Pulmonary artery endothelial cell (primary cell): ENCODE data around the gene SLC35E2B. TPM values are rescaled to one million over a fixed set of nuclear protein-coding genes. Genes with fewer than 3 reads are reported as not detected.

Experiments
- DNase-seq: peaks from one replicate; pipeline ENCODE4 v3.0.0-alpha.2; 2011; ENCODE audit warnings: low read depth, low spot score
- total RNA-seq: library from RNA; depleted of rRNA; stranded (reverse); fragments of >200 nt; gene quantifications from 2 replicates; pipeline ENCODE4 v1.2.3, GENCODE V29; 2014

Gene SLC35E2B
- total RNA-seq, 1 donor from 2014 or later, result 20.6 TPM

DNA sequence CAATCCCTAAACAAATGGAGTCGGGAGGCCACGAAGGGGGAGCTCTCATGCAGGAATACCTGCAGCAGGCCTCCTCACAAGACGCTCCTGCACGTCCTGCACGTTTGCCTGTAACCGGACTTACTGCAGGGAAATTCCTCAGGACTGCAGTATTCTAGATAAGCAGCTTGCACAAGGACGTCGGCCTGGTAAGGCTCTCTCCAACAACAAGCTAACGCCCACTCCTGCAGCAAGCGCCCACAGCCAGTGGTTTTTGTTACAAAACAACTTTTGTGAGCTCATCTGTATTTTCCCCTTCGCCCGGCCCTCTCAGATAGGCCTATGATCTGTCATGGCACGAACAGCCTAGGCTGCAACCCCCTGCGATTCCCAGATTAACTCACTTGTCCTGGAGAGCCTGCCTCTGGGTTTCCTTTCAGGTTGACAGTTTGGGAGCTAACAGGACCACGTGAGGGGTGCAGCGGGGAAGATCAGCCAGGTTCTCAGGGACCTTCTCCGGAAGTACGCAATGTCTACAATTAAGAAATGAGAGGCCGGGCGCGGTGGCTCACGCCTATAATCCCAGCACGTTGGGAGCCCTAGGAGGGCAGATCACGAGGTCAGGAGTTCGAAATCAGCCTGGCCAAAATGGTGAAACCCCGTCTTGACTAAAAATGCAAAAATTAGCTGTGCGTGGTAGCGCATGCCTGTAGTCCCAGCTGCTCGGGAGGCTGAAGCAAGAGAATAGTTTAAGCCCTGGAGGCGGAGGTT lies 78.2 kb downstream of the SLC35E2B start:
- DNase-seq, result no peak

DNA sequence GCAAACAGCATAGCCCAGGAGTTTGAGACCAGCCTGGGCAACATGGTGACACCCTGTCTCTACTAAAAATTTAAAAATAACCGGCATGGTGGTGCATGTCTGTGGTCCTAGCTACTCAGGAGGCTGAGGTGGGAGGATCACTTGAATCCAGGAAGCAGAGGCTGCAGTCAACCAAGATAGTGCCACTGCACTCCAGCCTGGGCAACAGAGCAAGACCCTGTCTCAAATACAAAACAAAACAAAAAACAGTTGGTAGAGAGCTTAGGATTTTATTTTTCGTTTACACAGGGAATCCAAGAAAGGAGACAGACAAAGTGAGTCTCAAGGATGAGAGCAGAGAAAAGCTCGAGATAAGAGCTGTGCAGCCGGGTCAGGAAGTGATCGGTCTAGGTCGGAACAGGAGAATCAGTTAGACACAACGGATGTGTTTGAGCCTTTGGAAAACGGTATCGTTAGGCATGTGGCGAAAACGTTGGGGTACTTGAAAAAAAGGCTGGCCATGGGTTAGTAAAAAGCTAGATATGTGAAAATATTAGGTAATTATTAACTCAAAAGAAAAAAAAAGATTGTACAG lies 79.0 kb downstream of the SLC35E2B start:
- DNase-seq, result no peak

DNA sequence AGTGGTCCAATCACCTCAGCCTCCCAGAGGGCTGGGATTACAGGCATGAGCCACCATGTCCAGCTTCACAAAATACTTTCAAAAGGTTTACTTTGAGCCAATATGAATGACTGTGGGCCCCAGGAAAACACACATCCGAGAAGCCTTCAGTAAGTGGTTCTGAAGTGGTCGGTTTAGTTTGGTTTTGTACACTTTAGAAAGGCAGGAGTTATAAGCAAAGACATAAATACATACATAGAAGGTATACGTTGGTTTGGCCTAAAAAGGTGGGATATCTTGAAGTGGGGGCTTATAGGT lies 80.5 kb downstream of the SLC35E2B start:
- no peak for DNase-seq

DNA sequence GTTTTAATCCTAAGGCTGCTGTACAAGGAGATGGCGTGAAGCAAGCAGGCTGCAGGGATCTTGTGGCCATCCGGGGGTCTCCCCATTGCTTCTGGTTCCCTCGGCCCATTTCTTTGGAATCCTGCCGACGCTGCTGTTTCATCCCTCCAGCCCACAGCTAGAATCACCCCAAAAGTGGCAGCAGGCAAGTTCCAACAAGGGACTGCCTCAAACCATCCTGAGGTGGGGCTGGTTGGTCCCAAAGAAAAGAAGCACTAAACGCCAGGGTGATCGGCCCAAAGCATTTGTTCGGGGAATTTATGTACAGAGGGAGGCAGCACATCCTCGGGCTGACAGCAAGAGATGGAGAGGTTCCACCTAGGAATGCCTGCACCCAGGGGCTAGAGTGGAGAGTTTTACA lies 81.8 kb downstream of the SLC35E2B start:
- DNase-seq, result no peak

DNA sequence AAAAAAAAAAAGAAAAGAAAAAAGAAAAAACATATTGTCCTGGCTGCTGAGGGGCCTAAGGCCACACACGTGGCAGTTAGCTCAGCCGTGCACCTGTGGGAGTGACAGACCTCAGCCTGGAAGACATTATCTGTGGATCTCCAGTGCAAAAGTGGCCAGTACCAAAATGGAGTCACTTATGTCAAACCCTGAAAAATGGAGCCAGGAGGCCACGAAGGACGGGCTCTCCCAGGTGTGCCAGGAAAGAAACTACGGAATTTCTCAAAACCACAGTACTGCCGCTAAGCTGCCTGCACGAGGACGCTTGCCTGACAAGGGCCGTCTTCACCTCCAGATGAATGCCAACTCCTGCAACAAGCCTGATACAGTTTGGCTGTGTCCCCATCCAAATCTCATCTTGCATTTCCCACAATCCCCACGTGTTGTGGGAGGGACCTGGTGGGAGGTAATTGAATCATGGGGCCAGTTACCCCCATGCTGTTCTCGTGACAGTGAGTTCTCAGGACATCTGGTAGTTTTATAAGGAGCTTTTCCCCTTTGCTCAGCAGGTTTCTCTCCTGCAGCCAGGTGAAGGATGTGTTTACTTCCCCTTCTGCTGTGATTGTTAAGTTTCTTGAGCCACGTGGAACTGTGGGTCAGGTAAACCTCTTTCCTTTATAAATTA lies 82.6 kb downstream of the SLC35E2B start:
- DNase-seq, result no peak

Other genes with a start within 250 kb of the SLC35E2B start
- 0.20 TPM in 1 of 2 replicates, not detected in the other for gene ATAD3C, start 243.1 kb downstream of the SLC35E2B start, total RNA-seq
- 23.6 and 32.2 TPM in 2 replicates for gene ATAD3B, start 221.0 kb downstream of the SLC35E2B start, total RNA-seq
- 64.1 and 64.7 TPM in 2 replicates for gene ATAD3A, start 180.6 kb downstream of the SLC35E2B start, total RNA-seq
- 2.2 and 3.0 TPM in 2 replicates for gene TMEM240, start 152.2 kb downstream of the SLC35E2B start, total RNA-seq
- gene SSU72, start 117.9 kb downstream of the SLC35E2B start, total RNA-seq, result 75.0 and 92.4 TPM in 2 replicates
- gene FNDC10, start 92.7 kb downstream of the SLC35E2B start, total RNA-seq, result 0.14 and 0.33 TPM in 2 replicates
- 30.7 and 43.6 TPM in 2 replicates for gene MIB2, start 77.3 kb downstream of the SLC35E2B start, total RNA-seq
- 0.33 TPM in 1 of 2 replicates, not detected in the other for gene MMP23B, start 60.6 kb downstream of the SLC35E2B start, total RNA-seq
- 10.4 and 15.2 TPM in 2 replicates for gene CDK11B, start 33.8 kb downstream of the SLC35E2B start, total RNA-seq
- 8.1 and 15.9 TPM in 2 replicates for gene CDK11A, start 31.6 kb upstream of the SLC35E2B start, total RNA-seq
- 47.3 and 56.7 TPM in 2 replicates for gene NADK, start 85.7 kb upstream of the SLC35E2B start, total RNA-seq
- 99.8 and 110 TPM in 2 replicates for gene GNB1, start 198.3 kb upstream of the SLC35E2B start, total RNA-seq
- 0.14 TPM in 1 of 2 replicates, not detected in the other for gene CALML6, start 222.5 kb upstream of the SLC35E2B start, total RNA-seq
- gene TMEM52, start 226.5 kb upstream of the SLC35E2B start, total RNA-seq, result 0.26 and 0.42 TPM in 2 replicates